ENCODE results near the gene MMP25.
"Not testable (repeated sequence)": the region's sequence is repeated elsewhere in the genome, so short reads cannot be mapped to it uniquely, and the experiment has no call there.

The MMP25 gene

GRCh38 chr16:3070608-3071111 lies 24.3 kb downstream of the MMP25 start:
- H4K20me1 ChIP-seq (ENCODE audit: control insufficient read depth, insufficient read depth, low read depth, low read length), result no peaks in the 10 kb centered on the region
- no peak overlapping the region for H3K4me2 ChIP-seq (ENCODE audit: low read length)
- H3K4me1 ChIP-seq (ENCODE audit: control insufficient read depth, low read length), result peaks cover 18% of the 10 kb centered on the region
- no peaks in the 10 kb centered on the region for H3F3A ChIP-seq (ENCODE audit: control insufficient read depth, insufficient read depth)
- H3K36me3 ChIP-seq (ENCODE audit: control insufficient read depth, low read length), result no peaks in the 10 kb centered on the region
- H3K9me3 ChIP-seq (ENCODE audit: control insufficient read depth, insufficient read depth, low read length), result no peaks in the 10 kb centered on the region
- no peak overlapping the region for H3K4me3 ChIP-seq (ENCODE audit: low read length)
- TF ChIP-seq CTCF (IDR thresholded peaks at IDR 0.05; ENCODE audit: low read depth, low read length, poor library complexity, severe bottlenecking), result no peak
- no peaks in the 10 kb centered on the region for H3K79me2 ChIP-seq (ENCODE audit: control insufficient read depth, low read length)
- no peak overlapping the region for H3K27ac ChIP-seq (ENCODE audit: low read depth, low read length)
- H3K27me3 ChIP-seq (ENCODE audit: control insufficient read depth, low read length), result no peaks in the 10 kb centered on the region
- no peaks in the 10 kb centered on the region for H3K9me2 ChIP-seq (replicated peaks; ENCODE audit: control insufficient read depth, low read length)

- Histone ChIP-seq H3K79me2 (ENCODE audit: control insufficient read depth, low read length) (no peaks in the 10 kb centered on the region), H3K9me2 (replicated peaks; ENCODE audit: control insufficient read depth, low read length) (no peaks in the 10 kb centered on the region), H4K20me1 (ENCODE audit: control insufficient read depth, insufficient read depth, low read depth, low read length) (no peaks in the 10 kb centered on the region), H3F3A (ENCODE audit: control insufficient read depth, insufficient read depth) (no peaks in the 10 kb centered on the region), H3K27me3 (ENCODE audit: control insufficient read depth, low read length) (no peaks in the 10 kb centered on the region), H3K4me1 (ENCODE audit: control insufficient read depth, low read length) (peaks cover 28% of the 10 kb centered on the region), H3K4me2 (ENCODE audit: low read length) (no peak overlapping the region), H3K9me3 (ENCODE audit: control insufficient read depth, insufficient read depth, low read length) (no peaks in the 10 kb centered on the region), H3K27ac (ENCODE audit: low read depth, low read length) (no peak overlapping the region), H3K4me3 (ENCODE audit: low read length) (no peak overlapping the region), H3K36me3 (ENCODE audit: control insufficient read depth, low read length) (no peaks in the 10 kb centered on the region)
- TF ChIP-seq EZH2phosphoT487 (IDR thresholded peaks at IDR 0.05; ENCODE audit: borderline replicate concordance, low read length) (no peak), CTCF (IDR thresholded peaks at IDR 0.05; ENCODE audit: low read depth, low read length, poor library complexity, severe bottlenecking) (no peak)
These were observed 25.3 kb downstream of the MMP25 start for GRCh38 chr16:3071655-3072054.

- not testable (repeated sequence) for H3K27ac ChIP-seq (ENCODE audit: low read depth, low read length); H3K9me3 ChIP-seq (ENCODE audit: control insufficient read depth, insufficient read depth, low read length); H3K79me2 ChIP-seq (ENCODE audit: control insufficient read depth, low read length); H3K27me3 ChIP-seq (ENCODE audit: control insufficient read depth, low read length); H3F3A ChIP-seq (ENCODE audit: control insufficient read depth, insufficient read depth); H3K36me3 ChIP-seq (ENCODE audit: control insufficient read depth, low read length); H3K9me2 ChIP-seq (replicated peaks; ENCODE audit: control insufficient read depth, low read length); H3K4me2 ChIP-seq (ENCODE audit: low read length); H4K20me1 ChIP-seq (ENCODE audit: control insufficient read depth, insufficient read depth, low read depth, low read length); H3K4me3 ChIP-seq (ENCODE audit: low read length)
- peaks cover 33% of the 10 kb centered on the region for H3K4me1 ChIP-seq (ENCODE audit: control insufficient read depth, low read length)
These were observed 25.8 kb downstream of the MMP25 start for GRCh38 chr16:3072148-3072547.

GRCh38 chr16:3072576-3073263 lies 26.4 kb downstream of the MMP25 start:
- not testable (repeated sequence) for H3F3A ChIP-seq (ENCODE audit: control insufficient read depth, insufficient read depth); H3K27me3 ChIP-seq (ENCODE audit: control insufficient read depth, low read length); H3K27ac ChIP-seq (ENCODE audit: low read depth, low read length); H4K20me1 ChIP-seq (ENCODE audit: control insufficient read depth, insufficient read depth, low read depth, low read length); H3K79me2 ChIP-seq (ENCODE audit: control insufficient read depth, low read length); H3K36me3 ChIP-seq (ENCODE audit: control insufficient read depth, low read length); H3K9me2 ChIP-seq (replicated peaks; ENCODE audit: control insufficient read depth, low read length); H3K9me3 ChIP-seq (ENCODE audit: control insufficient read depth, insufficient read depth, low read length); H3K4me2 ChIP-seq (ENCODE audit: low read length); H3K4me3 ChIP-seq (ENCODE audit: low read length)
- peaks cover 35% of the 10 kb centered on the region for H3K4me1 ChIP-seq (ENCODE audit: control insufficient read depth, low read length)

Data from DOHH2 (cell line).